Stomach (tissue), 9 donors: ENCODE measurements around the gene RARS2. TPM values are rescaled to one million over a fixed set of nuclear protein-coding genes. Genes with fewer than 3 reads are reported as not detected.

Experiments
- DNase-seq, 2 donors: peaks; one replicate each; pipeline versions ENCODE4 v3.0.0 to v3.0.0-alpha.2; 2013 to 2019
- H3K27ac ChIP-seq, 5 donors: fragments of 200-600 bp in 4 of 5; sonication (generic) in 4 of 5; one replicate each; pipeline ENCODE4 v1.5.1; 2013 to 2019; ENCODE audit warnings: mild to moderate bottlenecking in 1 of 5, moderate library complexity in 1 of 5
- H3K27me3 ChIP-seq, 3 donors: fragments of 200-600 bp; sonication (generic); one replicate each; pipeline ENCODE4 v1.5.1; 2017 to 2019; ENCODE audit warnings: mixed run types in 1 of 3
- H3K36me3 ChIP-seq, 4 donors: fragments of 200-600 bp; sonication (generic); 1 replicate in 3 of 4; 2 replicates in 1 of 4; pipeline ENCODE4 v1.5.1; 2016 to 2019
- H3K4me1 ChIP-seq, 4 donors: fragments of 200-600 bp; sonication (generic); one replicate each; pipeline ENCODE4 v1.5.1; 2016 to 2019
- H3K4me3 ChIP-seq, 4 donors: fragments of 200-600 bp; sonication (generic) in 3 of 4; one replicate each; pipeline ENCODE4 v1.5.1; 2016 to 2019; ENCODE audit warnings: mild to moderate bottlenecking in 1 of 4
- H3K9me3 ChIP-seq, 4 donors: fragments of 200-600 bp; sonication (generic); one replicate each; pipeline ENCODE4 v1.5.1; 2016 to 2019
- CTCF ChIP-seq, 7 experiments: fragments of 450-650 bp in 4 of 7; fragments of 200-600 bp in 3 of 7; sonication (generic) in 3 of 7; IDR thresholded peaks; one replicate each; pipeline ENCODE4 v1.5.1; 2016 to 2019; ENCODE audit warnings: antibody characterized with exemption in 7 of 7, control low read depth in 2 of 7, mild to moderate bottlenecking in 1 of 7
- EP300 ChIP-seq: sonication (generic); formaldehyde crosslinking; IDR thresholded peaks from one replicate; pipeline ENCODE4 v1.6.1; 2017; ENCODE audit warnings: antibody characterized with exemption
- POLR2A ChIP-seq, 4 donors: fragments of 450-650 bp; IDR thresholded peaks; one replicate each; pipeline ENCODE4 v1.6.1; 2016; ENCODE audit warnings: antibody characterized with exemption in 4 of 4, control low read depth in 2 of 4, mild to moderate bottlenecking in 1 of 4, moderate library complexity in 1 of 4
- POLR2AphosphoS5 ChIP-seq, 3 donors: sonication (generic); formaldehyde crosslinking; IDR thresholded peaks; one replicate each; pipeline ENCODE4 v1.6.1; 2016; ENCODE audit warnings: antibody characterized with exemption in 3 of 3
- WGBS, 5 donors: extraction: QIAGEN DNeasy Blood & Tissue Kit in 3 of 5; methylation state at CpG; one replicate each; pipeline versions ENCODE4 v1.1.5 to v1.1.7; 2013 to 2018; 5-methylcytosine and 5-hydroxymethylcytosine counted together
- intact Hi-C: fragments of 100-400 bp; cut with DNase I; formaldehyde crosslinking; loops from one replicate; pipeline ENCODE4 v1.15.1; 2023; ENCODE audit warnings: low total_unique reads
- polyA plus RNA-seq, 3 donors: library from polyadenylated mRNA; stranded (reverse); fragments of 200-250 nt; gene quantifications; one replicate each; pipeline ENCODE4 v1.2.3, GENCODE V29; 2013
- total RNA-seq, 5 donors: library from RNA; depleted of rRNA; stranded (reverse); fragments of >200 nt; gene quantifications; one replicate each; pipeline versions ENCODE4 v1.1.0 to v1.2.3, GENCODE V29; 2014 to 2016
- donor health status: healthy with polysubstance abuse.
- donor health status: Bipolar disorder and iron deficiency.
- donor health status: healthy.

The RARS2 gene
- total and polyA plus RNA-seq, 8 donors, result 17.7 to 126 (median 36.6) TPM

DNA sequence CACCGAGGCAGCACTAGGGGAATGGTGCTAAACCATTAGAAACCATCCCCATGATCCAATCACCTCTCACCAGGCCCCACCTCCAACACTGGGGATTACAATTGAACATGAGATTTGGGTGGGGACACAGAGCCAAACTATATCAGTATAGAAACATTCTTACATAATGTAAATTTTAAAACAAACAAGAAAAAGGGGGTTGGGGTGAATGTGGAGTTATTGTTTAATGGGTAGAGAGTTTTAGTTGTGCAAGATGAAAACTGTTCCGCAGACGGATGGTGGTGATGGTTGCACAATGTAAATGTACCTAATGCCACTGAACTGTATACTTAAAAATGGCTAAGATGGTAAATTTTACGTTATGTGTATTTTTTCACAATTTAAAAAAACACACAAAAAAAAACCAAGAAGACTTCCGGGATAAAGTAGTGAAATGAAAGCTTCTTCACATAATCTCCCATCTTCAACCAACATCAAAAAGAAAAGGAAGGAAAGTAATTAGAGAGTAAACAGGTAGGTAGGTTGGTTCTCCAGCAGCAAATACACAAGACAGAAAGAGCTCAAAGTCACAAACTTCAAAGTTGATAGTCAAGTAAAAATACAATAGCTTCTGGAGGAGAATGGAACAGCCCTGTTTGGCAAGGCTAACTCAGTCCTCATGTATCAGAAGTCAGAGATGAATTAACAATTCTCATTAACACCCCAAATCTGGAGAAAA is 16.3 kb downstream of the RARS2 start:
- Histone ChIP-seq H3K27me3 (no peaks in the 10 kb centered on the region), H3K4me3 (no peak overlapping the region), H3K36me3 (peaks cover 0 to 12% (median 1%) of the 10 kb centered on the region in 4 donors), H3K27ac (no peak overlapping the region), H3K4me1 (peaks cover 7 to 36% (median 24%) of the 10 kb centered on the region in 4 donors), H3K9me3 (no peaks in the 10 kb centered on the region)
- no peak for DNase-seq
- intact Hi-C loops, result no loop called here
- TF ChIP-seq POLR2A (IDR thresholded peaks at IDR 0.05) (no peak), POLR2AphosphoS5 (IDR thresholded peaks at IDR 0.05) (no peak), EP300 (no peak), CTCF (IDR thresholded peaks at IDR 0.05) (no peak)
- 89 to 95% (median 91%) methylated on average over 5 of the region's 5 CpGs for WGBS, 5 donors

GRCh38 chr6:87572883-87573282 is 16.9 kb downstream of the RARS2 start:
- no peaks in the 10 kb centered on the region for H3K9me3 ChIP-seq
- no peak overlapping the region for H3K27ac ChIP-seq
- DNase-seq, result no peak
- H3K36me3 ChIP-seq, result peaks cover 0 to 18% (median 7%) of the 10 kb centered on the region in 4 donors
- H3K4me1 ChIP-seq, result peaks cover 7 to 36% (median 24%) of the 10 kb centered on the region in 4 donors
- WGBS, 5 donors, result 89 to 92% (median 90%) methylated on average over 3 of the region's 3 CpGs
- no peak for TF ChIP-seq POLR2A (IDR thresholded peaks at IDR 0.05)
- no peak for TF ChIP-seq CTCF (IDR thresholded peaks at IDR 0.05)
- TF ChIP-seq EP300, result no peak
- TF ChIP-seq POLR2AphosphoS5 (IDR thresholded peaks at IDR 0.05), result no peak
- H3K27me3 ChIP-seq, result no peaks in the 10 kb centered on the region
- no peak overlapping the region for H3K4me3 ChIP-seq
- intact Hi-C loops, result no loop called here

- Histone ChIP-seq H3K27me3 (no peaks in the 10 kb centered on the region), H3K4me3 (no peak overlapping the region), H3K9me3 (no peaks in the 10 kb centered on the region), H3K4me1 (peaks cover 7 to 36% (median 24%) of the 10 kb centered on the region in 4 donors), H3K36me3 (peaks cover 0 to 18% (median 12%) of the 10 kb centered on the region in 4 donors), H3K27ac (no peak overlapping the region)
- 63 to 78% (median 69%) methylated on average over 4 of the region's 4 CpGs for WGBS, 5 donors
- no peak for TF ChIP-seq POLR2A (IDR thresholded peaks at IDR 0.05)
- no peak for TF ChIP-seq EP300
- TF ChIP-seq POLR2AphosphoS5 (IDR thresholded peaks at IDR 0.05), result no peak
- TF ChIP-seq CTCF (IDR thresholded peaks at IDR 0.05), result no peak
- no peak for DNase-seq
- intact Hi-C loops, result no loop called here
These were observed 17.8 kb downstream of the RARS2 start for GRCh38 chr6:87572021-87572420.

DNA sequence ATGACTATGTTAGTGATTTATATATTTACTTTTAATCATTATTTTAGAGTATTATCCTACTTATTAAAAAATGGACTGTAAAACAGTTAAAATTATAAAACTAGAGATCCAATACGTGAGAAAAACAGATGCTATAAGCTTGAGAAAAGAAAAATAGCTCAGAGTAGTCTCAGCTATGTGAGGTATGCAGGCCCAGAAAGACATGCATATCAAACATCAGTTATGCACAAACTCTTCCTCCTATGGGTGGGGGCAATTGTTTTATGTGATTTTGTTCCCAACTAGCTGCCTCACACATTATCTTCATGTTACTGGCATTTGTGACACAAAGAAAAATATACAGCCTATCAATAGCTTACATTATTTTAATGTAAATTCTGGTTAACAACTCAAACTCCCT is 28.8 kb downstream of the RARS2 start:
- no peak for DNase-seq
- intact Hi-C loops, result no loop called here
- Histone ChIP-seq H3K9me3 (no peaks in the 10 kb centered on the region), H3K27ac (no peak overlapping the region), H3K36me3 (peaks cover 16 to 92% (median 79%) of the 10 kb centered on the region in 4 donors), H3K27me3 (no peaks in the 10 kb centered on the region), H3K4me3 (no peak overlapping the region), H3K4me1 (no peaks in the 10 kb centered on the region)
- no peak for TF ChIP-seq EP300
- TF ChIP-seq POLR2AphosphoS5 (IDR thresholded peaks at IDR 0.05), result no peak
- TF ChIP-seq CTCF (IDR thresholded peaks at IDR 0.05), result no peak
- no peak for TF ChIP-seq POLR2A (IDR thresholded peaks at IDR 0.05)
- 68 to 97% (median 88%) methylated on average over 1 of the region's 1 CpG for WGBS, 5 donors
